Brain microvascular endothelial cell (primary cell): ENCODE data around the gene CDK15.

Source experiments
- DNase-seq: peaks from one replicate; pipeline ENCODE4 v3.0.0-alpha.2; 2020
- H3K27ac ChIP-seq: fragments of 250-450 bp; sonication (Bioruptor Pico); 2 replicates; pipeline ENCODE4 v1.5.1; 2020; ENCODE audit warnings: mild to moderate bottlenecking, moderate library complexity
- H3K27me3 ChIP-seq: fragments of 250-450 bp; sonication (Bioruptor Pico); replicated peaks from 2 replicates; pipeline ENCODE4 v1.5.1; 2020; ENCODE audit warnings: mild to moderate bottlenecking
- H3K36me3 ChIP-seq: fragments of 250-450 bp; sonication (Bioruptor Pico); replicated peaks from 2 replicates; pipeline ENCODE4 v1.5.1; 2020; ENCODE audit warnings: mild to moderate bottlenecking
- H3K4me3 ChIP-seq: 2 replicates; pipeline ENCODE4 v1.5.1; 2011; ENCODE audit warnings: low read depth, mild to moderate bottlenecking, control low read depth, low read length, moderate library complexity
- CTCF ChIP-seq: IDR thresholded peaks from 2 replicates; pipeline ENCODE4 v1.5.1; 2011; ENCODE audit warnings: low read depth, mild to moderate bottlenecking, moderate library complexity, low read length, control low read depth, inconsistent platforms; ENCODE audit errors: missing control alignments
- in situ Hi-C: cut with HindIII; loops from 2 replicates; pipeline ENCODE4 v1.10.0; 2017; ENCODE audit warnings: low sequenced_read_pairs, low pct_ligation_motif_present

Gene CDK15

GRCh38 chr2:201790989-201791388 is 15.3 kb upstream of the CDK15 start:
- no peak overlapping the region for H3K27ac ChIP-seq
- H3K4me3 ChIP-seq, result no peak overlapping the region
- in situ Hi-C loops, result no loop called here
- no peak for TF ChIP-seq CTCF
- no peaks in the 10 kb centered on the region for H3K27me3 ChIP-seq
- no peaks in the 10 kb centered on the region for H3K36me3 ChIP-seq
- no peak for DNase-seq

- DNase-seq, result no peak
- no peak for TF ChIP-seq CTCF
- no peak overlapping the region for H3K27ac ChIP-seq
- in situ Hi-C loops, result no loop called here
- no peaks in the 10 kb centered on the region for H3K36me3 ChIP-seq
- H3K4me3 ChIP-seq, result no peak overlapping the region
- no peaks in the 10 kb centered on the region for H3K27me3 ChIP-seq
Measured at GRCh38 chr2:201793631-201794030, 12.7 kb upstream of the CDK15 start.

GRCh38 chr2:201794294-201794693 is 12.0 kb upstream of the CDK15 start:
- no peak overlapping the region for H3K27ac ChIP-seq
- no peaks in the 10 kb centered on the region for H3K36me3 ChIP-seq
- in situ Hi-C loops, result no loop called here
- H3K27me3 ChIP-seq, result no peaks in the 10 kb centered on the region
- DNase-seq, result no peak
- no peak overlapping the region for H3K4me3 ChIP-seq
- no peak for TF ChIP-seq CTCF

- H3K27me3 ChIP-seq, result no peaks in the 10 kb centered on the region
- H3K4me3 ChIP-seq, result no peak overlapping the region
- H3K36me3 ChIP-seq, result no peaks in the 10 kb centered on the region
- H3K27ac ChIP-seq, result no peak overlapping the region
- DNase-seq, result peak; percentile 24
- in situ Hi-C loops, result no loop called here
- TF ChIP-seq CTCF, result peak; percentile 89
Measured at GRCh38 chr2:201795607-201796477, 10.5 kb upstream of the CDK15 start.

- no peak for DNase-seq
- no peaks in the 10 kb centered on the region for H3K27me3 ChIP-seq
- H3K27ac ChIP-seq, result no peak overlapping the region
- TF ChIP-seq CTCF, result no peak
- no peaks in the 10 kb centered on the region for H3K36me3 ChIP-seq
- in situ Hi-C loops, result no loop called here
- H3K4me3 ChIP-seq, result no peak overlapping the region
Measured at GRCh38 chr2:201796478-201796865, 9.9 kb upstream of the CDK15 start.

- H3K27me3 ChIP-seq, result no peaks in the 10 kb centered on the region
Measured at GRCh38 chr2:201797175-201797840, 9.0 kb upstream of the CDK15 start.

More at GRCh38 chr2:201797175-201797840, 9.0 kb upstream of the CDK15 start:
- H3K36me3 ChIP-seq, result no peaks in the 10 kb centered on the region
- no peak for TF ChIP-seq CTCF
- in situ Hi-C loops, result no loop called here
- peak overlapping the region; percentile 86 for H3K27ac ChIP-seq
- H3K4me3 ChIP-seq, result no peak overlapping the region
- DNase-seq, result peak; percentile 21
